HG03558 (cell line): ENCODE data around the gene C5orf52.
"Not testable (repeated sequence)": the region's sequence is repeated elsewhere in the genome, so short reads cannot be mapped to it uniquely, and the experiment has no call there.

Experiments used
- ATAC-seq: cut with Tn5 transposase; IDR thresholded peaks from one replicate; pipeline ENCODE4 v1.9.1; 2021; ENCODE audit warnings: moderate number of reproducible peaks; ENCODE audit not compliant: unreplicated experiment; ENCODE audit errors: extremely low read depth

The C5orf52 gene

DNA sequence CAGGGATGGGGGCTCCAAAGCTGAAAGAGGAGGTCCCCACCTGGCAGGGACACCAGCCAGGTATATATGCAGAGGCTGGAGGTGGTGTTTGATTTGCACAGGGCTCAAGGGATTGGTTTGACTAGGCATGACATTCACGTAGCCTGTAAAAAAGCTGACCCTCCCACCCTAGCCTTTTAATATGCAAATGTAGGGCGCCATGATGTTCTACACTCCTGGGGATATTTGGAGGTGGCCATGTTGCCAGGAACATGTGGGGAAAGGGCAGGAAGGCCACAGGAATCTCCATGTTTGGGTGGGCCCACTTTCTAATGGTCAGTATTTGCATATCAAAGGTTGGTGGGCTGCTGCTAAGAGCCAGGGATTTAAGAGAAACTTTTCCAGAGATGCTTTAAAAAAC lies 47.9 kb downstream of the C5orf52 start:
- no peak for ATAC-seq

DNA sequence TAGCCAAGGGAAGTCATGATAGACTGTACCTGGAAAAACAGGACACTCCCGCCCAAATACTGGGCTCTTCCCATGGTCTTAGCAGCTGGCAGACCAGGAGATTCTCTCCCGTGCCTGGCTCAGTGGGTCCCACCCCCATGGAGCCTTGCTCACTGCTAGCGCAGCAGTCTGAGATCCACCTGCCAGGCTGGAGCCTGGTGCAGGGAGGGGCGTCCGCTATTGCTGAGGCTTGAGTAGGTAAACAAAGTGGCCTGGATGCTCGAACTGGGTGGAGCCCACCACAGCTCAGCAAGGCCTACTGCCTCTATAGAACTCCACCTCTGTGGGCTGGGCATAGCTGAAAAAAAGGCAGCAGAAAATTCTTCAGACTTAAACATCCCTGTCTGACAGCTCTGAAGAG lies 49.8 kb downstream of the C5orf52 start:
- ATAC-seq = no peak

GRCh38 chr5:157722895-157723294 lies 51.6 kb downstream of the C5orf52 start:
- ATAC-seq = not testable (repeated sequence)

DNA sequence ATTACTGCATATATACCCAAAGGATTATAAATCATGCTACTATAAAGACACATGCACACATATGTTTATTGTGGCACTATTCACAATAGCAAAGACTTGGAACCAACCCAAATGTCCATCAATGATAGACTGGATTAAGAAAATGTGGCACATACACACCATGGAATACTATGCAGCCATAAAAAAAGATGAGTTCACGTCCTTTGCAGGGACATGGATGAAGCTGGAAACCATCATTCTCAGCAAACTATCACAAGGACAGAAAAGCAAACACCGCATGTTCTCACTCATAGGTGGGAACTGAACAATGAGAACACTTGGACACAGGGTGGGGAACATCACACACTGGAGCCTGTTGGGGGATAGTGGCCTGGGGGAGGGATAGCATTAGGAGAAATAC lies 55.3 kb downstream of the C5orf52 start:
- not testable (repeated sequence) for ATAC-seq

- ATAC-seq = not testable (repeated sequence)
These were observed 56.5 kb downstream of the C5orf52 start for GRCh38 chr5:157727858-157728257.
